Measurements from ENCODE around the gene PLD1.
A peak's percentile ranks its signal among the peaks of the same experiment; 100 is the strongest.

DNA sequence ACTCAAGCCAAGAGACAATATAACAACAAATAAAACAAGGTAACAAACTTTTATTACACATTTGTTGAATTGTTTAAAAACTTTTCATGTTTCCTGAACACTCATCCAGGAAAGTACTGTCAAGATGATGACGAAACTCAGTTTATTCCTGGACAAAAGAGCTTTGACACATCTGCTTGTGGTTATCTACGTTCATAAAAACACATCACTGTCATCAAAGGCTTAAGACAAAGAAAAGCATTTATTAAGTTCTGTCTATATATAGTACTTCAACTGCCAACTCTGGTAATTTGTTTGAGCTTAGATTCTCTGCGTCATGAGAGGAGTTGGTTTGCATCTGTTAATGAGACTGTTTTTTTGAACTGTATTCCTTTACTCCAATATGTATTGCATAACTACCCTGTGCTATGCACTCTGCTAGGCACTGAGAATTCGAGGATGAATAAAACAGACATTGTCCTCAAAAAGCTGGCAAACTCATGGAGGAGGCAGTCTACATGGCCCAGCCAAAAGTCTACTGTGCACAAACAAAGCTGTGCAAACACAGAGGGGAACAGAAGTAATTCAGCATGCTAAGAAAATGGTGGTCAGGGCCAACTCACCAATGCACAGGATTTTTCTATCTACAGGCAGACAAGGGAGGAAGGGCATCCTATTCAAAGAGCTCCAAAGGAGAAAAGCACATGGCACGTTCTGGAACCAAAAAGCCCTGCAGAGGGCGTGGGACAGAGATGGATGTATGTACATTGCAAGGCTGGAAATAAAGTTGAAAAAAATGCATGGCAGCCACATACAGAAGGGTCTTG, 21.5 kb downstream of the PLD1 start:
- TF ChIP-seq, protein P1, sequence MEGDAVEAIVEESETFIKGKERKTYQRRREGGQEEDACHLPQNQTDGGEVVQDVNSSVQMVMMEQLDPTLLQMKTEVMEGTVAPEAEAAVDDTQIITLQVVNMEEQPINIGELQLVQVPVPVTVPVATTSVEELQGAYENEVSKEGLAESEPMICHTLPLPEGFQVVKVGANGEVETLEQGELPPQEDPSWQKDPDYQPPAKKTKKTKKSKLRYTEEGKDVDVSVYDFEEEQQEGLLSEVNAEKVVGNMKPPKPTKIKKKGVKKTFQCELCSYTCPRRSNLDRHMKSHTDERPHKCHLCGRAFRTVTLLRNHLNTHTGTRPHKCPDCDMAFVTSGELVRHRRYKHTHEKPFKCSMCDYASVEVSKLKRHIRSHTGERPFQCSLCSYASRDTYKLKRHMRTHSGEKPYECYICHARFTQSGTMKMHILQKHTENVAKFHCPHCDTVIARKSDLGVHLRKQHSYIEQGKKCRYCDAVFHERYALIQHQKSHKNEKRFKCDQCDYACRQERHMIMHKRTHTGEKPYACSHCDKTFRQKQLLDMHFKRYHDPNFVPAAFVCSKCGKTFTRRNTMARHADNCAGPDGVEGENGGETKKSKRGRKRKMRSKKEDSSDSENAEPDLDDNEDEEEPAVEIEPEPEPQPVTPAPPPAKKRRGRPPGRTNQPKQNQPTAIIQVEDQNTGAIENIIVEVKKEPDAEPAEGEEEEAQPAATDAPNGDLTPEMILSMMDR (IDR thresholded peaks at IDR 0.05): no peak
- TF ChIP-seq POLR2AphosphoS5 (IDR thresholded peaks at IDR 0.05): peak; percentile 72
